Measurements from ENCODE around the gene BTBD9. TPM values are rescaled to one million over a fixed set of nuclear protein-coding genes. Genes with fewer than 3 reads are reported as not detected.

BTBD9 gene
- 1.8 to 3.0 TPM (median 2.6 TPM) in 5 replicates for total RNA-seq (2022; extraction: Qiagen RNA extraction; ENCODE audit: low read depth)

GRCh38 chr6:38639498-38640215 lies at the start of gene BTBD9:
Gene BTBD9, minus strand, starts transcription at chr6:38639929.

Other genes with a start within 250 kb of the BTBD9 start
- 61.6 to 96.4 TPM (median 92.9 TPM) in 5 replicates for gene GLO1, start 63.2 kb upstream of the BTBD9 start, total RNA-seq (2022; extraction: Qiagen RNA extraction; ENCODE audit: low read depth)
- not detected in 5 replicates for gene DNAH8, start 75.4 kb upstream of the BTBD9 start, total RNA-seq (2022; extraction: Qiagen RNA extraction; ENCODE audit: low read depth)

All from A549 treated with ZK216348 at 1 μM for 4 hours (cell line).